ENCODE measurements around the gene UBXN7. TPM values are rescaled to one million over a fixed set of nuclear protein-coding genes. Genes with fewer than 3 reads are reported as not detected.

Gene UBXN7
- total and polyA plus RNA-seq, 2 of the 4 experiments (the other 2 are of a cell fraction): 8.6 to 16.1 TPM

DNA sequence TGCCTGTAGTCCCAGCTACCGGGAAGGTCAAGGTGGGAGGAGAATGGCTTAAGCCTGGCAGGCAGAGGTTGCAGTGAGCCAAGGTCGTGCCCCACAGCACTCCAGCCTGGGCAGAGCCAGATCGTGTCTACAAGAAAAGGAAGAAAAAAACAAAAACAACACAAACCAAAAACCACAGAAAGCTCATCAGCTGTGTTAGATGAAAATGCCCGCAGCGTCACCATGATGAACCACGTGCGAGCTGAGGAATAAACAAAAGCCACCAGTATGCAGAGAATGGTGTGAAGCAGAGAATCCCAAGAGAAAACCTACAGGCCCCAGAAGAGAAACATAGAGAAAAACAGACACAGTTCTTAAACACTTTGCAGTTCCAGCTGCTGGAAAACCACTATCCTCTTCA lies 74.3 kb downstream of the UBXN7 start:
- intact Hi-C loops (cut with micrococcal nuclease): no loop called here

More for the DNA sequence above, 74.3 kb downstream of the UBXN7 start:
- H3K18ac ChIP-seq (ENCODE audit: low read depth, low read length): no peak overlapping the region
- H3K4me2 ChIP-seq (ENCODE audit: low read depth, low read length): no peak overlapping the region
- H2BK5ac ChIP-seq (ENCODE audit: low read depth, low read length, poor library complexity, severe bottlenecking): no peak overlapping the region
- no peak overlapping the region for H2AFZ ChIP-seq (replicated peaks; ENCODE audit: low read length, poor library complexity)
- peaks cover 5% of the 10 kb centered on the region; the same call in 1 of the 2 replicates for H3K4me1 ChIP-seq (ENCODE audit: control insufficient read depth, insufficient read depth, low read length)
- WGBS, 2 experiments (ENCODE audit: extremely low coverage in 2 of 2, insufficient read length in 1 of 2): no CpG with 5 or more reads among the region's 7 CpGs
- 0 out of 2 replicates have a peak, but pooled peaks cover 4% of the 10 kb centered on the region for H4K20me1 ChIP-seq (ENCODE audit: insufficient read depth, low read length)
- H4K91ac ChIP-seq (ENCODE audit: insufficient read depth, low read depth, low read length): no peak overlapping the region
- no peak overlapping the region for H3K23ac ChIP-seq (ENCODE audit: low read depth, low read length)
- no peak overlapping the region for H3K27ac ChIP-seq (ENCODE audit: insufficient read depth, low read length)
- no peaks in the 10 kb centered on the region for H3K9me3 ChIP-seq (ENCODE audit: control insufficient read depth, insufficient read depth, low read length)
- H3K79me1 ChIP-seq (ENCODE audit: low read depth in 1 of 2, low read length in 2 of 2): peaks cover 5 to 17% of the 10 kb centered on the region in 2 experiments; a peak in 3 of 4 replicates
- H3K27me3 ChIP-seq (ENCODE audit: control insufficient read depth, insufficient read depth, low read length): no peaks in the 10 kb centered on the region
- ChIA-PET CTCF (no interaction called here), POLR2A (ENCODE audit: unreplicated experiment) (no interaction called here)
- TF ChIP-seq RAD21 (IDR thresholded peaks at IDR 0.05; ENCODE audit: low read length): no peak
- TF ChIP-seq MXI1 (IDR thresholded peaks at IDR 0.05; ENCODE audit: borderline replicate concordance, low read depth, low read length): no peak
- no peak for TF ChIP-seq RCOR1 (IDR thresholded peaks at IDR 0.05; ENCODE audit: insufficient replicate concordance, low read length)
- no peak for TF ChIP-seq USF2 (IDR thresholded peaks at IDR 0.05; ENCODE audit: low read depth, low read length)
- TF ChIP-seq CEBPB (IDR thresholded peaks at IDR 0.05; ENCODE audit: low read depth, low read length): no peak
- no peak for TF ChIP-seq NFE2L2 (IDR thresholded peaks at IDR 0.05; ENCODE audit: low read depth, low read length)
- TF ChIP-seq MAFK (IDR thresholded peaks at IDR 0.05; ENCODE audit: low read depth, low read length): no peak
- no peak for TF ChIP-seq MAZ (IDR thresholded peaks at IDR 0.05; ENCODE audit: borderline replicate concordance, low read depth, low read length)
- no peak for TF ChIP-seq FOS (IDR thresholded peaks at IDR 0.05; ENCODE audit: low read depth, low read length)
- no peak for TF ChIP-seq POLR2A (IDR thresholded peaks at IDR 0.05; ENCODE audit: low read depth, low read length)
- no peak overlapping the region for H3K14ac ChIP-seq (replicated peaks; ENCODE audit: low read depth, low read length)
- no peak overlapping the region for H3K56ac ChIP-seq (ENCODE audit: extremely low read depth, insufficient read depth, low read length)
- DNase-seq (no peak), ATAC-seq (ENCODE audit: low read depth) (no peak)
- H3K9me1 ChIP-seq (ENCODE audit: insufficient read depth, low read length): peaks cover 8% of the 10 kb centered on the region
- BruUV-seq (replicated peaks): no TSS peak
- dilution Hi-C loops (cut with HindIII; ENCODE audit: low sequenced_read_pairs, unreplicated experiment): no loop called here
- no peak overlapping the region for H3K4ac ChIP-seq (ENCODE audit: low read depth, low read length)
- H3K4me3 ChIP-seq (ENCODE audit: insufficient read depth, low read depth, low read length): no peak overlapping the region
- in situ Hi-C loops (cut with MboI; ENCODE audit: low sequenced_read_pairs): no loop called here
- H2BK15ac ChIP-seq (ENCODE audit: low read depth, low read length): no peak overlapping the region
- no peak overlapping the region for H2BK120ac ChIP-seq (ENCODE audit: low read depth, low read length)
- H4K8ac ChIP-seq (ENCODE audit: low read depth in 2 of 2, low read length in 2 of 2): no peak overlapping the region
- no peak overlapping the region for H2AK5ac ChIP-seq (ENCODE audit: low read depth, low read length)
- H3K36me3 ChIP-seq (ENCODE audit: control insufficient read depth, insufficient read depth, low read length): peaks cover 55% of the 10 kb centered on the region
- no peak overlapping the region for H3K9ac ChIP-seq (ENCODE audit: low read depth, low read length)
- no peak overlapping the region for H2BK20ac ChIP-seq (ENCODE audit: low read depth, low read length)
- no peak overlapping the region for H4K5ac ChIP-seq (ENCODE audit: low read depth, low read length)
- no peak overlapping the region for H2AK9ac ChIP-seq (replicated peaks; ENCODE audit: low read depth, low read length, poor library complexity)
